ENCODE measurements around the gene EML5. TPM values are rescaled to one million over a fixed set of nuclear protein-coding genes. Genes with fewer than 3 reads are reported as not detected.
A peak's percentile ranks its signal among the peaks of the same experiment; 100 is the strongest.

Gene EML5
- total and polyA plus RNA-seq, 2 of the 13 experiments (the other 11 are each of a cell fraction or from before 2014, with no cell fraction given): 0.11 TPM; not detected in 1

GRCh38 chr14:88792473-88793258, at the start of gene EML5 (continued):
- TF ChIP-seq PREB (CRISPR knock-in tag; IDR thresholded peaks at IDR 0.05) (no peak), HNRNPL (IDR thresholded peaks at IDR 0.05; ENCODE audit: low read depth, low read length) (no peak), GPN1 (CRISPR knock-in tag; IDR thresholded peaks at IDR 0.05; ENCODE audit: borderline replicate concordance) (no peak), TCF7 (IDR thresholded peaks at IDR 0.05; ENCODE audit: low read depth) (no peak), U2AF2 (IDR thresholded peaks at IDR 0.05; ENCODE audit: low read depth, low read length) (no peak), SAP130 (CRISPR knock-in tag; IDR thresholded peaks at IDR 0.05; ENCODE audit: low read depth) (no peak), KLF13 (CRISPR knock-in tag; IDR thresholded peaks at IDR 0.05) (no peak), TSC22D2 (CRISPR knock-in tag; IDR thresholded peaks at IDR 0.05; ENCODE audit: borderline replicate concordance) (no peak), BHLHE40 (IDR thresholded peaks at IDR 0.05; ENCODE audit: low read length) (no peak), ZNF83 (CRISPR knock-in tag; IDR thresholded peaks at IDR 0.05; ENCODE audit: borderline replicate concordance) (no peak), HNF4G (IDR thresholded peaks at IDR 0.05; ENCODE audit: borderline replicate concordance, low read depth, low read length) (no peak), HNF4G (CRISPR knock-in tag; IDR thresholded peaks at IDR 0.05; ENCODE audit: borderline replicate concordance, low read depth) (no peak), NR2F2 (IDR thresholded peaks at IDR 0.05; ENCODE audit: borderline replicate concordance, low read depth) (no peak), ZNF557 (CRISPR knock-in tag; IDR thresholded peaks at IDR 0.05) (no peak), PHF21A (CRISPR knock-in tag; IDR thresholded peaks at IDR 0.05) (no peak), PRDM15 (CRISPR knock-in tag; IDR thresholded peaks at IDR 0.05) (peak; percentile 22; the same call in 1 of the 2 replicates), ZNF788 (CRISPR knock-in tag; IDR thresholded peaks at IDR 0.05; ENCODE audit: borderline replicate concordance) (no peak), ZNF646 (CRISPR knock-in tag; IDR thresholded peaks at IDR 0.05) (no peak), YEATS4 (CRISPR knock-in tag; IDR thresholded peaks at IDR 0.05; ENCODE audit: borderline replicate concordance) (peak; percentile 60; the same call in 1 of the 2 replicates), ATAD3A (CRISPR knock-in tag; IDR thresholded peaks at IDR 0.05) (no peak)
